K562 (cell line): ENCODE measurements around the gene PRPSAP2. TPM values are rescaled to one million over a fixed set of nuclear protein-coding genes. Genes with fewer than 3 reads are reported as not detected.

ENCODE experiments used
- BHLHE40 ChIP-seq: IDR thresholded peaks from 2 replicates; pipeline ENCODE4 v1.6.1; 2011; ENCODE audit warnings: low read length, improper control_type of control experiment
- GATAD2B ChIP-seq: fragments of 450-650 bp; IDR thresholded peaks from 2 replicates; pipeline ENCODE4 v1.6.1; 2017; ENCODE audit warnings: mild to moderate bottlenecking, borderline replicate concordance
- ILK ChIP-seq: fragments of 450-650 bp; IDR thresholded peaks from 2 replicates; pipeline ENCODE4 v1.6.1; 2016; ENCODE audit warnings: missing genetic modification characterization, low read depth, mild to moderate bottlenecking, missing compliant biosample characterization, moderate library complexity, borderline replicate concordance
- KLF13 ChIP-seq: fragments of 450-650 bp; IDR thresholded peaks from 2 replicates; pipeline ENCODE4 v1.6.1; 2016; ENCODE audit warnings: missing genetic modification characterization, low read depth, mild to moderate bottlenecking, missing compliant biosample characterization, moderate library complexity, borderline replicate concordance
- MAZ ChIP-seq, 2 experiments: fragments of 450-650 bp in 1 of 2; sonication (generic) in 1 of 2; formaldehyde crosslinking; IDR thresholded peaks in 1 of 2; conservative IDR thresholded peaks in 1 of 2; 2 replicates each; pipeline versions ENCODE4 v1.4.0 to v1.5.0; 2020; ENCODE audit warnings: mild to moderate bottlenecking in 1 of 2, missing genetic modification reagents in 1 of 2
- POLR2AphosphoS2 ChIP-seq: IDR thresholded peaks from 2 replicates; pipeline ENCODE4 v1.6.1; 2012; ENCODE audit warnings: low read length, improper control_type of control experiment
- PPARD ChIP-seq: fragments of 250-450 bp; sonication (Bioruptor Pico); IDR thresholded peaks from 2 replicates; pipeline ENCODE4 v1.8.0; 2022; ENCODE audit warnings: inconsistent platforms, mild to moderate bottlenecking, moderate library complexity
- SIX5 ChIP-seq, 2 experiments: IDR thresholded peaks; 2 replicates each; pipeline ENCODE4 v1.6.1; 2011; ENCODE audit warnings: low read length in 2 of 2, borderline replicate concordance in 1 of 2, low read depth in 1 of 2, mild to moderate bottlenecking in 1 of 2, moderate library complexity in 1 of 2; ENCODE audit not compliant: insufficient read depth in 1 of 2
- SMAD3 ChIP-seq: fragments of 450-650 bp; formaldehyde crosslinking; conservative IDR thresholded peaks from 2 replicates; pipeline ENCODE4 v1.4.0; 2020; ENCODE audit warnings: mild to moderate bottlenecking
- TAF15 ChIP-seq: fragments of 200-400 bp; formaldehyde crosslinking; IDR thresholded peaks from 2 replicates; pipeline ENCODE4 v1.6.1; 2017; ENCODE audit warnings: mild to moderate bottlenecking, low read depth, low read length, moderate library complexity
- TBP ChIP-seq: optimal IDR thresholded peaks from 2 replicates; pipeline ENCODE3; 2011; ENCODE audit warnings: low read depth, low read length, improper control_type of control experiment
- ZC3H8 ChIP-seq: fragments of 450-650 bp; IDR thresholded peaks from 2 replicates; pipeline ENCODE4 v1.6.1; 2017
- ZNF253 ChIP-seq: fragments of 250-450 bp; sonication (Bioruptor Pico); conservative IDR thresholded peaks from 2 replicates; pipeline ENCODE4 v1.6.1; 2021; ENCODE audit warnings: mild to moderate bottlenecking
- ZNF764 ChIP-seq: fragments of 250-450 bp; sonication (Bioruptor Pico); IDR thresholded peaks from 2 replicates; pipeline ENCODE4 v1.4.0; 2020; ENCODE audit warnings: low read depth, mild to moderate bottlenecking, moderate library complexity
- polyA plus RNA-seq, 8 experiments: library from polyadenylated mRNA; depleted of rRNA in 4 of 8; stranded (reverse) in 5 of 8; unstranded in 3 of 8; fragments of >200 nt; fragmentation: Nextera tagmentation in 2 of 8; fragmentation: Illumina TruSeq in 1 of 8; extraction: Ambion mirVana in 2 of 8; extraction: Trizol in 1 of 8; gene quantifications; 2 replicates each; pipeline versions ENCODE4 v1.2.1 to v1.2.3, GENCODE V29; 2011 to 2014; ENCODE audit warnings: inconsistent platforms in 1 of 8, missing spikeins in 1 of 8
- total RNA-seq, 7 experiments: library from RNA; depleted of rRNA in 6 of 7; stranded (reverse); fragments of >200 nt in 6 of 7; fragmentation: Illumina TruSeq in 2 of 7; extraction: Trizol in 2 of 7; gene quantifications; 2 replicates each; pipeline versions ENCODE4 v1.2.1 to v1.2.3, GENCODE V29; 2011 to 2021; ENCODE audit warnings: low replicate concordance in 1 of 7
- TF ChIP-seq, protein P1 (sequence below): fragments of 250-450 bp; sonication (Bioruptor Pico); IDR thresholded peaks from 2 replicates; pipeline ENCODE4 v1.5.0; 2020; ENCODE audit warnings: mild to moderate bottlenecking, borderline replicate concordance
- TF ChIP-seq, protein P2 (sequence below): fragments of 450-650 bp; formaldehyde crosslinking; IDR thresholded peaks from 2 replicates; pipeline ENCODE4 v1.4.0; 2020; ENCODE audit warnings: mild to moderate bottlenecking
- TF ChIP-seq, protein P3 (sequence below): sonication (generic); formaldehyde crosslinking; IDR thresholded peaks from 2 replicates; pipeline ENCODE4 v1.8.1; 2023; ENCODE audit warnings: mild to moderate bottlenecking, missing genetic modification reagents
- TF ChIP-seq, protein P4 (sequence below): sonication (generic); formaldehyde crosslinking; IDR thresholded peaks from 2 replicates; pipeline ENCODE4 v1.8.1; 2022; ENCODE audit warnings: missing genetic modification reagents
- TF ChIP-seq, protein P5 (sequence below): fragments of 150-350 bp; conservative IDR thresholded peaks from 2 replicates; pipeline ENCODE4 v1.6.1; 2014; ENCODE audit warnings: low read length

PRPSAP2 gene
- total and polyA plus RNA-seq, 9 of the 15 experiments (the other 6 are each of a cell fraction or from before 2014, with no cell fraction given) = 15.5 to 56.7 (median 35.7) TPM

DNA sequence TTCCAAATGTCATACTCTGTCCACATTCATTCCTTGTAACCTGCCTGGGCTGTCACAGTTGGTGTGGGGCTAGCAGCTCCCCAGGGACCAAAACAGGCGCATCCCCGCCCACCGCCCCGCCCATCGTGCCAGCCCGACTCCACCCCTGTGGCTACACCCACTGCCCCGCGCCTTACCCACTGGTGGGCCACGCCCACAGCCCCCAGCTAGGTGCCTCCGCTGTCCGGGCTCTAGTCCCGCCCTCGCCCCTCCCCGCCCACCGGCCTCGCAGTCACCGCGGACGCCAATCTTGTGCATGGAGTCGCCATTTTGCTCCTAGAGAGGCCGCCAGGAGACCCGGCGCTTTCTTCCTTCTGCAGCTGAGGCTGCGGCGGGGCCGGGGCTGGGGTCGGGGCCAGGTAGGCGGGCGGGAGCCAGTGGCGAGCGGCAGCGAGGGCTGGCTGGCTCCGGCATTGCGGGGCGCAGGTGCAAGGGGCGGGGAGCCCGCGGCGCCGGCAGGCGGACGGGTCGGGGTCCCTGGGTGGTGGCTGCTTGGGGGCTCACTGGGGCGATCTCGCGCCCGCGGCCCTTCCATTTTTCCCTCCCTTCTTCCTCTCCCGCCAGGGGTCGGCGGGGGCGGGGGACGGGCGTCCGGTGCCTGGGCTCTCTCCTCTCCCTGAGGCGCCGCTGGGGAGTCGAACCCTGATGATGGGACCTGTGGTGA is at the start of gene PRPSAP2 (continued):
- TF ChIP-seq, protein P1, sequence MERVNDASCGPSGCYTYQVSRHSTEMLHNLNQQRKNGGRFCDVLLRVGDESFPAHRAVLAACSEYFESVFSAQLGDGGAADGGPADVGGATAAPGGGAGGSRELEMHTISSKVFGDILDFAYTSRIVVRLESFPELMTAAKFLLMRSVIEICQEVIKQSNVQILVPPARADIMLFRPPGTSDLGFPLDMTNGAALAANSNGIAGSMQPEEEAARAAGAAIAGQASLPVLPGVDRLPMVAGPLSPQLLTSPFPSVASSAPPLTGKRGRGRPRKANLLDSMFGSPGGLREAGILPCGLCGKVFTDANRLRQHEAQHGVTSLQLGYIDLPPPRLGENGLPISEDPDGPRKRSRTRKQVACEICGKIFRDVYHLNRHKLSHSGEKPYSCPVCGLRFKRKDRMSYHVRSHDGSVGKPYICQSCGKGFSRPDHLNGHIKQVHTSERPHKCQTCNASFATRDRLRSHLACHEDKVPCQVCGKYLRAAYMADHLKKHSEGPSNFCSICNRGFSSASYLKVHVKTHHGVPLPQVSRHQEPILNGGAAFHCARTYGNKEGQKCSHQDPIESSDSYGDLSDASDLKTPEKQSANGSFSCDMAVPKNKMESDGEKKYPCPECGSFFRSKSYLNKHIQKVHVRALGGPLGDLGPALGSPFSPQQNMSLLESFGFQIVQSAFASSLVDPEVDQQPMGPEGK (CRISPR knock-in tag) = no peak
- TF ChIP-seq BHLHE40 = no peak
- TF ChIP-seq, protein P2, sequence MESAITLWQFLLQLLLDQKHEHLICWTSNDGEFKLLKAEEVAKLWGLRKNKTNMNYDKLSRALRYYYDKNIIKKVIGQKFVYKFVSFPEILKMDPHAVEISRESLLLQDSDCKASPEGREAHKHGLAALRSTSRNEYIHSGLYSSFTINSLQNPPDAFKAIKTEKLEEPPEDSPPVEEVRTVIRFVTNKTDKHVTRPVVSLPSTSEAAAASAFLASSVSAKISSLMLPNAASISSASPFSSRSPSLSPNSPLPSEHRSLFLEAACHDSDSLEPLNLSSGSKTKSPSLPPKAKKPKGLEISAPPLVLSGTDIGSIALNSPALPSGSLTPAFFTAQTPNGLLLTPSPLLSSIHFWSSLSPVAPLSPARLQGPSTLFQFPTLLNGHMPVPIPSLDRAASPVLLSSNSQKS (CRISPR knock-in tag) = no peak
- TF ChIP-seq, protein P3, sequence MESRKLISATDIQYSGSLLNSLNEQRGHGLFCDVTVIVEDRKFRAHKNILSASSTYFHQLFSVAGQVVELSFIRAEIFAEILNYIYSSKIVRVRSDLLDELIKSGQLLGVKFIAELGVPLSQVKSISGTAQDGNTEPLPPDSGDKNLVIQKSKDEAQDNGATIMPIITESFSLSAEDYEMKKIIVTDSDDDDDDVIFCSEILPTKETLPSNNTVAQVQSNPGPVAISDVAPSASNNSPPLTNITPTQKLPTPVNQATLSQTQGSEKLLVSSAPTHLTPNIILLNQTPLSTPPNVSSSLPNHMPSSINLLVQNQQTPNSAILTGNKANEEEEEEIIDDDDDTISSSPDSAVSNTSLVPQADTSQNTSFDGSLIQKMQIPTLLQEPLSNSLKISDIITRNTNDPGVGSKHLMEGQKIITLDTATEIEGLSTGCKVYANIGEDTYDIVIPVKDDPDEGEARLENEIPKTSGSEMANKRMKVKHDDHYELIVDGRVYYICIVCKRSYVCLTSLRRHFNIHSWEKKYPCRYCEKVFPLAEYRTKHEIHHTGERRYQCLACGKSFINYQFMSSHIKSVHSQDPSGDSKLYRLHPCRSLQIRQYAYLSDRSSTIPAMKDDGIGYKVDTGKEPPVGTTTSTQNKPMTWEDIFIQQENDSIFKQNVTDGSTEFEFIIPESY = no peak
- TF ChIP-seq, protein P4, sequence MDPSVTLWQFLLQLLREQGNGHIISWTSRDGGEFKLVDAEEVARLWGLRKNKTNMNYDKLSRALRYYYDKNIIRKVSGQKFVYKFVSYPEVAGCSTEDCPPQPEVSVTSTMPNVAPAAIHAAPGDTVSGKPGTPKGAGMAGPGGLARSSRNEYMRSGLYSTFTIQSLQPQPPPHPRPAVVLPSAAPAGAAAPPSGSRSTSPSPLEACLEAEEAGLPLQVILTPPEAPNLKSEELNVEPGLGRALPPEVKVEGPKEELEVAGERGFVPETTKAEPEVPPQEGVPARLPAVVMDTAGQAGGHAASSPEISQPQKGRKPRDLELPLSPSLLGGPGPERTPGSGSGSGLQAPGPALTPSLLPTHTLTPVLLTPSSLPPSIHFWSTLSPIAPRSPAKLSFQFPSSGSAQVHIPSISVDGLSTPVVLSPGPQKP = no peak
- no peak for TF ChIP-seq KLF13 (tag)
- no peak for TF ChIP-seq ZC3H8
- TF ChIP-seq ZNF253 (CRISPR knock-in tag) = no peak
- TF ChIP-seq, protein P5, sequence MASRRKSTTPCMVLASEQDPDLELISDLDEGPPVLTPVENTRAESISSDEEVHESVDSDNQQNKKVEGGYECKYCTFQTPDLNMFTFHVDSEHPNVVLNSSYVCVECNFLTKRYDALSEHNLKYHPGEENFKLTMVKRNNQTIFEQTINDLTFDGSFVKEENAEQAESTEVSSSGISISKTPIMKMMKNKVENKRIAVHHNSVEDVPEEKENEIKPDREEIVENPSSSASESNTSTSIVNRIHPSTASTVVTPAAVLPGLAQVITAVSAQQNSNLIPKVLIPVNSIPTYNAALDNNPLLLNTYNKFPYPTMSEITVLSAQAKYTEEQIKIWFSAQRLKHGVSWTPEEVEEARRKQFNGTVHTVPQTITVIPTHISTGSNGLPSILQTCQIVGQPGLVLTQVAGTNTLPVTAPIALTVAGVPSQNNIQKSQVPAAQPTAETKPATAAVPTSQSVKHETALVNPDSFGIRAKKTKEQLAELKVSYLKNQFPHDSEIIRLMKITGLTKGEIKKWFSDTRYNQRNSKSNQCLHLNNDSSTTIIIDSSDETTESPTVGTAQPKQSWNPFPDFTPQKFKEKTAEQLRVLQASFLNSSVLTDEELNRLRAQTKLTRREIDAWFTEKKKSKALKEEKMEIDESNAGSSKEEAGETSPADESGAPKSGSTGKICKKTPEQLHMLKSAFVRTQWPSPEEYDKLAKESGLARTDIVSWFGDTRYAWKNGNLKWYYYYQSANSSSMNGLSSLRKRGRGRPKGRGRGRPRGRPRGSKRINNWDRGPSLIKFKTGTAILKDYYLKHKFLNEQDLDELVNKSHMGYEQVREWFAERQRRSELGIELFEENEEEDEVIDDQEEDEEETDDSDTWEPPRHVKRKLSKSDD = no peak
- no peak for TF ChIP-seq POLR2AphosphoS2
- no peak for TF ChIP-seq TBP
- TF ChIP-seq GATAD2B = no peak
- TF ChIP-seq ZNF764 (CRISPR knock-in tag) = no peak
- peak in 1 of 2 experiments; percentile 62; a peak in 2 of 4 replicates for TF ChIP-seq MAZ (CRISPR knock-in tag; conservative IDR thresholded peaks at IDR 0.05 in 1 of 2, IDR thresholded peaks at IDR 0.05 in 1 of 2)
- TF ChIP-seq TAF15 = no peak
- TF ChIP-seq SMAD3 (CRISPR knock-in tag) = no peak
- TF ChIP-seq PPARD (CRISPR knock-in tag) = no peak
- no peak for TF ChIP-seq SIX5 (IDR thresholded peaks at IDR 0.05; ENCODE audit: borderline replicate concordance in 1 of 2, insufficient read depth in 1 of 2, low read depth in 1 of 2, low read length in 2 of 2)
- TF ChIP-seq ILK = no peak
